ENCODE data around the gene DGKK. TPM values are rescaled to one million over a fixed set of nuclear protein-coding genes. Genes with fewer than 3 reads are reported as not detected.

DGKK gene
- total RNA-seq, 1 donor from 2014 or later = 0.49 TPM

- Mint-ChIP-seq H3K4me3 (ENCODE audit: unreplicated experiment) (no peak overlapping the region), H3K27me3 (ENCODE audit: unreplicated experiment) (no peaks in the 10 kb centered on the region), H3K36me3 (ENCODE audit: low read depth, unreplicated experiment) (no peaks in the 10 kb centered on the region), H3K4me1 (ENCODE audit: unreplicated experiment) (no peaks in the 10 kb centered on the region), H3K27ac (ENCODE audit: unreplicated experiment) (no peak overlapping the region), H3K9me3 (ENCODE audit: unreplicated experiment) (no peaks in the 10 kb centered on the region)
- TF ChIP-seq, protein P1, sequence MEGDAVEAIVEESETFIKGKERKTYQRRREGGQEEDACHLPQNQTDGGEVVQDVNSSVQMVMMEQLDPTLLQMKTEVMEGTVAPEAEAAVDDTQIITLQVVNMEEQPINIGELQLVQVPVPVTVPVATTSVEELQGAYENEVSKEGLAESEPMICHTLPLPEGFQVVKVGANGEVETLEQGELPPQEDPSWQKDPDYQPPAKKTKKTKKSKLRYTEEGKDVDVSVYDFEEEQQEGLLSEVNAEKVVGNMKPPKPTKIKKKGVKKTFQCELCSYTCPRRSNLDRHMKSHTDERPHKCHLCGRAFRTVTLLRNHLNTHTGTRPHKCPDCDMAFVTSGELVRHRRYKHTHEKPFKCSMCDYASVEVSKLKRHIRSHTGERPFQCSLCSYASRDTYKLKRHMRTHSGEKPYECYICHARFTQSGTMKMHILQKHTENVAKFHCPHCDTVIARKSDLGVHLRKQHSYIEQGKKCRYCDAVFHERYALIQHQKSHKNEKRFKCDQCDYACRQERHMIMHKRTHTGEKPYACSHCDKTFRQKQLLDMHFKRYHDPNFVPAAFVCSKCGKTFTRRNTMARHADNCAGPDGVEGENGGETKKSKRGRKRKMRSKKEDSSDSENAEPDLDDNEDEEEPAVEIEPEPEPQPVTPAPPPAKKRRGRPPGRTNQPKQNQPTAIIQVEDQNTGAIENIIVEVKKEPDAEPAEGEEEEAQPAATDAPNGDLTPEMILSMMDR (IDR thresholded peaks at IDR 0.05; ENCODE audit: unreplicated experiment) = no peak
- no peak for DNase-seq (ENCODE audit: low spot score)
Measured at GRCh38 chrX:50403903-50404302, 66.7 kb downstream of the DGKK start.

GRCh38 chrX:50402886-50403285 is 67.7 kb downstream of the DGKK start:
- no peaks in the 10 kb centered on the region for H3K4me1 Mint-ChIP-seq (ENCODE audit: unreplicated experiment)
- no peaks in the 10 kb centered on the region for H3K36me3 Mint-ChIP-seq (ENCODE audit: low read depth, unreplicated experiment)
- DNase-seq (ENCODE audit: low spot score) = no peak
- H3K4me3 Mint-ChIP-seq (ENCODE audit: unreplicated experiment) = no peak overlapping the region
- H3K27me3 Mint-ChIP-seq (ENCODE audit: unreplicated experiment) = no peaks in the 10 kb centered on the region
- TF ChIP-seq, protein P1 (IDR thresholded peaks at IDR 0.05; ENCODE audit: unreplicated experiment) = no peak
- H3K9me3 Mint-ChIP-seq (ENCODE audit: unreplicated experiment) = no peaks in the 10 kb centered on the region
- H3K27ac Mint-ChIP-seq (ENCODE audit: unreplicated experiment) = no peak overlapping the region

DNA sequence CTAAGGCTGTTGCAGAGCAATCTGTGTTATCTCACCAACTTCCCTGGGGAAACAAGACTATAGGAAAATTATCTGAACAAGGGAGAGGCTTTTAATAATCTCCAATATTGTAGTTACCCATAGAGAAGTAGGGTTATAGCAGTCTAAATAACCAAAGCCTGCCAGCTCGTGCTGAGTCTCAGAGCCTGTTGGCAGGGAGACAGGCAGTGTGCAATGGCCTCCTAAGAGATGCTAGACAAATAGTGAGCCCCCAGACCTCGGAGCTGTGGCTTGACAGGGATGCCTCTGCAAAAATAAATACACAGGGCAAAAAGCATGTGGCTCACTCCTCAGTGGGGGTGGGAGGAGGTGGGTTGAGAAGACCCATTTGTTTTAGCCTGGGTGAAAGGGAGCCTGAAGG is 76.7 kb downstream of the DGKK start:
- no peak for DNase-seq (ENCODE audit: low spot score)
- Mint-ChIP-seq H3K36me3 (ENCODE audit: low read depth, unreplicated experiment) (no peaks in the 10 kb centered on the region), H3K9me3 (ENCODE audit: unreplicated experiment) (no peaks in the 10 kb centered on the region), H3K4me1 (ENCODE audit: unreplicated experiment) (no peaks in the 10 kb centered on the region), H3K27me3 (ENCODE audit: unreplicated experiment) (no peaks in the 10 kb centered on the region), H3K27ac (ENCODE audit: unreplicated experiment) (no peak overlapping the region), H3K4me3 (ENCODE audit: unreplicated experiment) (no peak overlapping the region)
- TF ChIP-seq, protein P1 (IDR thresholded peaks at IDR 0.05; ENCODE audit: unreplicated experiment) = no peak

GRCh38 chrX:50386520-50386919 is 84.1 kb downstream of the DGKK start:
- TF ChIP-seq, protein P1 (IDR thresholded peaks at IDR 0.05; ENCODE audit: unreplicated experiment) = no peak
- no peak overlapping the region for H3K27ac Mint-ChIP-seq (ENCODE audit: unreplicated experiment)
- H3K4me1 Mint-ChIP-seq (ENCODE audit: unreplicated experiment) = no peaks in the 10 kb centered on the region
- no peaks in the 10 kb centered on the region for H3K9me3 Mint-ChIP-seq (ENCODE audit: unreplicated experiment)
- no peaks in the 10 kb centered on the region for H3K36me3 Mint-ChIP-seq (ENCODE audit: low read depth, unreplicated experiment)
- no peak for DNase-seq (ENCODE audit: low spot score)
- peaks cover 1% of the 10 kb centered on the region for H3K27me3 Mint-ChIP-seq (ENCODE audit: unreplicated experiment)
- H3K4me3 Mint-ChIP-seq (ENCODE audit: unreplicated experiment) = no peak overlapping the region

DNA sequence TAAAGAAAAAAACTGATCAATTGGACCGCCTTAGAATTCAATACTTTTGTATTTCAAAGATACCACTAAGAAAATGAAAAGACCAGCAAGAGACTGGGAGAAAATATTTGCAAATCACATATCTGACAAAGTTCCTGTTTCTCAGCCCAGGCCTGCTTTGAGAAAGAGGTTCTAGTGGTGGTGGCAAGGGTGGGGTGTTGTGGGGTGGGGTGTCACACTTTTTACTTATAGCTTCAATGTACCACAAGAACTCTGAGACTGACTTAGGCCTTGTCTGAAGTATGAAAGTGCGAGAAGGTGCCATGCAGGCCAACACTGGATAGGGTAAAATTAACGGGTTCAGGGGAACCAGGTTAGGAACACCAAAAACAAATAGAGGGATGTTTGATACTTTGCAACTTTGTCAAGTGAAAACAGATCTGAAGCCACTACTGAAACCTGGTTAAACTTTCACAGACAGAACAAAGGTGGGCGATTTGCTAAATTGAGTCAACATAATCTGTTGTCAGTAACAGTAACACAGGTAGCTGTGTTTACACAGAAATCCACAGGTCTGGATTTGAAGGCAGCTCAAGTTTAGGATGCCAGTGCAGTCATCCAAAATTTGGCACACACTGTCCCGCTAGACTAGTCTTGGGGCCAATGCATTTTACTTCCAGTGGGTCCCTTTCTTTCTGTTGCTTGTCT is 88.8 kb downstream of the DGKK start:
- H3K27ac Mint-ChIP-seq (ENCODE audit: unreplicated experiment) = no peak overlapping the region
- TF ChIP-seq, protein P1 (IDR thresholded peaks at IDR 0.05; ENCODE audit: unreplicated experiment) = no peak
- no peak for DNase-seq (ENCODE audit: low spot score)
- H3K4me3 Mint-ChIP-seq (ENCODE audit: unreplicated experiment) = no peak overlapping the region
- H3K36me3 Mint-ChIP-seq (ENCODE audit: low read depth, unreplicated experiment) = no peaks in the 10 kb centered on the region
- H3K9me3 Mint-ChIP-seq (ENCODE audit: unreplicated experiment) = no peaks in the 10 kb centered on the region
- no peaks in the 10 kb centered on the region for H3K27me3 Mint-ChIP-seq (ENCODE audit: unreplicated experiment)
- no peaks in the 10 kb centered on the region for H3K4me1 Mint-ChIP-seq (ENCODE audit: unreplicated experiment)
